Small intestine (tissue), 7 donors: ENCODE results near the gene PARD3B. TPM values are rescaled to one million over a fixed set of nuclear protein-coding genes. Genes with fewer than 3 reads are reported as not detected.

Source experiments
- DNase-seq, 2 donors: peaks; one replicate each; pipeline versions ENCODE4 v3.0.0 to v3.0.0-alpha.2; 2013
- FAIRE-seq: peaks from 2 replicates; lab custom pipeline; 2012; peaks lifted over from hg19 to GRCh38; lab: Jason Lieb, UNC
- H3K27ac ChIP-seq, 3 donors: one replicate each; pipeline ENCODE4 v1.5.1; 2013; ENCODE audit warnings: low read length in 2 of 3, mild to moderate bottlenecking in 2 of 3, control low read depth in 1 of 3, inconsistent platforms in 1 of 3, low read depth in 1 of 3, moderate library complexity in 1 of 3
- H3K27me3 ChIP-seq, 3 donors: one replicate each; pipeline ENCODE4 v1.6.1; 2013; ENCODE audit warnings: low read length in 3 of 3, inconsistent platforms in 1 of 3; ENCODE audit not compliant: control insufficient read depth in 3 of 3, insufficient read depth in 3 of 3
- H3K36me3 ChIP-seq, 3 donors: one replicate each; pipeline ENCODE4 v1.6.1; 2013; ENCODE audit warnings: low read length in 3 of 3, inconsistent platforms in 1 of 3, low read depth in 1 of 3, mild to moderate bottlenecking in 1 of 3, moderate library complexity in 1 of 3; ENCODE audit not compliant: control insufficient read depth in 3 of 3, insufficient read depth in 2 of 3
- H3K4me1 ChIP-seq, 3 donors: one replicate each; pipeline ENCODE4 v1.6.1; 2013; ENCODE audit warnings: low read length in 2 of 3, inconsistent platforms in 1 of 3, low read depth in 1 of 3, mild to moderate bottlenecking in 1 of 3, moderate library complexity in 1 of 3; ENCODE audit not compliant: control insufficient read depth in 3 of 3, insufficient read depth in 2 of 3
- H3K4me3 ChIP-seq, 3 donors: one replicate each; pipeline ENCODE4 v1.5.1; 2013; ENCODE audit warnings: low read length in 3 of 3, control low read depth in 1 of 3, inconsistent platforms in 1 of 3, low read depth in 1 of 3, mild to moderate bottlenecking in 1 of 3, moderate library complexity in 1 of 3
- H3K9me3 ChIP-seq, 2 donors: one replicate each; pipeline ENCODE4 v1.6.1; 2013; ENCODE audit warnings: low read depth in 1 of 2, low read length in 1 of 2; ENCODE audit not compliant: control insufficient read depth in 2 of 2, insufficient read depth in 1 of 2
- WGBS, 3 donors: extraction: QIAGEN DNeasy Blood & Tissue Kit; methylation state at CpG; one replicate each; pipeline ENCODE4 v1.1.7; 2013; 5-methylcytosine and 5-hydroxymethylcytosine counted together
- polyA plus RNA-seq, 4 donors: library from polyadenylated mRNA; stranded (reverse) in 3 of 4; unstranded in 1 of 4; fragments of 200-250 nt in 3 of 4; fragments of 120-200 nt in 1 of 4; gene quantifications; one replicate each; pipeline versions ENCODE4 v1.2.1 to v1.2.3, GENCODE V29; 2013
- donor health status: healthy with polysubstance abuse.
- donor health status: control.
- donor health status: control.
- donor health status: Bipolar disorder and iron deficiency.
- donor health status: healthy.

Gene PARD3B
- polyA plus RNA-seq, 4 donors, result 2.8 to 10.7 (median 3.6) TPM

- H3K27ac ChIP-seq, result no peak overlapping the region
- peaks cover 0 to 3% (median 2%) of the 10 kb centered on the region in 3 donors for H3K36me3 ChIP-seq
- no peak overlapping the region for H3K4me3 ChIP-seq
- 49 to 54% (median 51%) methylated on average over 2 of the region's 2 CpGs for WGBS, 3 donors
- H3K27me3 ChIP-seq, result no peaks in the 10 kb centered on the region
- no peaks in the 10 kb centered on the region for H3K9me3 ChIP-seq
- DNase-seq (no peak), FAIRE-seq (no peak)
- no peaks in the 10 kb centered on the region for H3K4me1 ChIP-seq
These were observed 161.7 kb downstream of the PARD3B start for GRCh38 chr2:204706939-204707338.

GRCh38 chr2:204713211-204713610 lies 167.9 kb downstream of the PARD3B start:
- DNase-seq (no peak), FAIRE-seq (no peak)
- no peak overlapping the region for H3K4me3 ChIP-seq
- peaks cover 0 to 3% (median 2%) of the 10 kb centered on the region in 3 donors for H3K36me3 ChIP-seq
- H3K4me1 ChIP-seq, result no peaks in the 10 kb centered on the region
- no peaks in the 10 kb centered on the region for H3K9me3 ChIP-seq
- 72 to 82% (median 75%) methylated on average over 5 of the region's 5 CpGs for WGBS, 3 donors
- no peak overlapping the region for H3K27ac ChIP-seq
- H3K27me3 ChIP-seq, result no peaks in the 10 kb centered on the region

GRCh38 chr2:204715361-204715760 lies 170.1 kb downstream of the PARD3B start:
- DNase-seq (no peak), FAIRE-seq (no peak)
- 76 to 95% (median 88%) methylated on average over 2 of the region's 2 CpGs for WGBS, 3 donors
- Histone ChIP-seq H3K9me3 (no peaks in the 10 kb centered on the region), H3K27ac (no peak overlapping the region), H3K4me3 (no peak overlapping the region), H3K36me3 (peaks cover 0 to 3% (median 0%) of the 10 kb centered on the region in 3 donors), H3K4me1 (no peaks in the 10 kb centered on the region), H3K27me3 (no peaks in the 10 kb centered on the region)

- no peak overlapping the region for H3K27ac ChIP-seq
- no peaks in the 10 kb centered on the region for H3K36me3 ChIP-seq
- no peaks in the 10 kb centered on the region for H3K27me3 ChIP-seq
- 85 to 90% (median 88%) methylated on average over 3 of the region's 3 CpGs for WGBS, 3 donors
- no peaks in the 10 kb centered on the region for H3K4me1 ChIP-seq
- H3K4me3 ChIP-seq, result no peak overlapping the region
- FAIRE-seq, result no peak
- no peak for DNase-seq
- no peaks in the 10 kb centered on the region for H3K9me3 ChIP-seq
These were observed 172.3 kb downstream of the PARD3B start for GRCh38 chr2:204717591-204717990.

- no peak overlapping the region for H3K27ac ChIP-seq
- no peaks in the 10 kb centered on the region for H3K9me3 ChIP-seq
- no peak for DNase-seq
- whole genome bisulfite sequencing, 3 donors, result 82 to 90% (median 90%) methylated on average over 3 of the region's 3 CpGs
- no peaks in the 10 kb centered on the region for H3K36me3 ChIP-seq
- no peak for FAIRE-seq
- H3K27me3 ChIP-seq, result no peaks in the 10 kb centered on the region
- H3K4me1 ChIP-seq, result no peaks in the 10 kb centered on the region
- H3K4me3 ChIP-seq, result no peak overlapping the region
These were observed 173.3 kb downstream of the PARD3B start for GRCh38 chr2:204718607-204719006.

- 90 to 98% (median 92%) methylated on average over 2 of the region's 2 CpGs for WGBS, 3 donors
- DNase-seq (no peak), FAIRE-seq (no peak)
- Histone ChIP-seq H3K27me3 (no peaks in the 10 kb centered on the region), H3K4me3 (no peak overlapping the region), H3K36me3 (no peaks in the 10 kb centered on the region), H3K27ac (no peak overlapping the region), H3K4me1 (no peaks in the 10 kb centered on the region), H3K9me3 (no peaks in the 10 kb centered on the region)
These were observed 175.6 kb downstream of the PARD3B start for GRCh38 chr2:204720874-204721273.

GRCh38 chr2:204722207-204722606 lies 176.9 kb downstream of the PARD3B start:
- H3K36me3 ChIP-seq, result no peaks in the 10 kb centered on the region
- no peaks in the 10 kb centered on the region for H3K9me3 ChIP-seq
- DNase-seq, result no peak
- no peak overlapping the region for H3K4me3 ChIP-seq
- no peaks in the 10 kb centered on the region for H3K27me3 ChIP-seq
- FAIRE-seq, result no peak
- peaks cover 0 to 6% (median 4%) of the 10 kb centered on the region in 3 donors for H3K4me1 ChIP-seq
- 93 to 97% (median 93%) methylated on average over 3 of the region's 3 CpGs for WGBS, 3 donors
- no peak overlapping the region for H3K27ac ChIP-seq

GRCh38 chr2:204722691-204723090 lies 177.4 kb downstream of the PARD3B start:
- H3K4me1 ChIP-seq, result peaks cover 0 to 6% (median 4%) of the 10 kb centered on the region in 3 donors
- FAIRE-seq, result no peak
- H3K4me3 ChIP-seq, result no peak overlapping the region
- no peaks in the 10 kb centered on the region for H3K36me3 ChIP-seq
- no peaks in the 10 kb centered on the region for H3K9me3 ChIP-seq
- no peaks in the 10 kb centered on the region for H3K27me3 ChIP-seq
- DNase-seq, result no peak
- WGBS, 3 donors, result 89 to 91% (median 90%) methylated on average over 2 of the region's 2 CpGs
- H3K27ac ChIP-seq, result no peak overlapping the region

GRCh38 chr2:204725693-204726360 lies 180.6 kb downstream of the PARD3B start:
- no peak overlapping the region for H3K27ac ChIP-seq
- WGBS, 3 donors, result 90 to 96% (median 93%) methylated on average over 3 of the region's 3 CpGs
- no peak overlapping the region for H3K4me3 ChIP-seq
- H3K4me1 ChIP-seq, result peaks cover 0 to 6% (median 4%) of the 10 kb centered on the region in 3 donors
- no peak for DNase-seq
- no peak for FAIRE-seq
- no peaks in the 10 kb centered on the region for H3K9me3 ChIP-seq
- H3K36me3 ChIP-seq, result no peaks in the 10 kb centered on the region
- no peaks in the 10 kb centered on the region for H3K27me3 ChIP-seq
